ENCODE results near the gene BTN2A1. TPM values are rescaled to one million over a fixed set of nuclear protein-coding genes. Genes with fewer than 3 reads are reported as not detected.
"Not testable (repeated sequence)": the region's sequence is repeated elsewhere in the genome, so short reads cannot be mapped to it uniquely, and the experiment has no call there.

Gene BTN2A1
- total RNA-seq, 1 experiment from 2014 or later: 13.1 TPM

GRCh38 chr6:26507658-26508057 is 49.9 kb downstream of the BTN2A1 start:
- TF ChIP-seq EZH2phosphoT487 (IDR thresholded peaks at IDR 0.05; ENCODE audit: borderline replicate concordance, low read length) (no peak), CTCF (conservative IDR thresholded peaks at IDR 0.05; ENCODE audit: low read depth, low read length) (no peak)
- no peak overlapping the region for H2AFZ ChIP-seq (ENCODE audit: low read length)
- DNase-seq (no peak), ATAC-seq (no peak)
- no peak overlapping the region for H3K9ac ChIP-seq (ENCODE audit: low read length)
- H4K20me1 ChIP-seq (ENCODE audit: low read length): no peaks in the 10 kb centered on the region
- ChIA-PET POLR2A (ENCODE audit: unreplicated experiment) (no interaction called here), CTCF (no interaction called here)
- H3K9me2 ChIP-seq (replicated peaks; ENCODE audit: low read length): no peaks in the 10 kb centered on the region
- no peaks in the 10 kb centered on the region for H3K36me3 ChIP-seq (ENCODE audit: low read depth, low read length)
- intact Hi-C loops (cut with micrococcal nuclease): no loop called here
- no peaks in the 10 kb centered on the region for H3K79me2 ChIP-seq (ENCODE audit: low read length)
- H3K27me3 ChIP-seq (ENCODE audit: low read length): no peaks in the 10 kb centered on the region
- no peaks in the 10 kb centered on the region for H3K9me3 ChIP-seq (ENCODE audit: low read length)
- no TSS peak for BruUV-seq (replicated peaks)
- no peak overlapping the region for H3K4me3 ChIP-seq (ENCODE audit: low read length)
- no peak overlapping the region for H3K27ac ChIP-seq (ENCODE audit: low read length)
- H3K4me1 ChIP-seq (ENCODE audit: insufficient read depth, low read length): no peaks in the 10 kb centered on the region
- H3K4me2 ChIP-seq (ENCODE audit: low read length): no peak overlapping the region
- H3F3A ChIP-seq (ENCODE audit: low read length, unreplicated experiment): no peaks in the 10 kb centered on the region

DNA sequence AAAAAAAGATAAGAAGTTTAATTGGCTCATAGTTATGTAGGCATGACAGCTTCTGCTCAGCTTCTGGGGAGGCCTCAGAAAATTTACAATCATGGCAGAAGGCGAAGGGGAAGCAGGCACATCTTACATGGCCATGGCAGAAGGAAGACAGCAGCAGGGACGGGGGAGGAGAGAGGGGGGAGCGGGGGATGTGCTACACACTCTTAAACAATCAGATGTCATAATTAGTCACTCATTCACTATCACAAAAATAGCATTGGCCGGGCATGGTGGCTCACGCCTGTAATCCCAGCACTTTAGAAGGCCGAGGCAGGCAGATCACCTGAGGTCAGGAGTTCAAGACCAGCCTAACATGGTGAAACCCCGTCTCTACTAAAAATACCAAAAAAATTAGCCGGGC is 53.3 kb downstream of the BTN2A1 start:
- not testable (repeated sequence) for H3K4me3 ChIP-seq (ENCODE audit: low read length)
- BruUV-seq (replicated peaks): TSS peak; percentile 96

GRCh38 chr6:26514984-26515383 is 57.2 kb downstream of the BTN2A1 start:
- H3K36me3 ChIP-seq (ENCODE audit: low read depth, low read length): no peaks in the 10 kb centered on the region
- no peaks in the 10 kb centered on the region for H3K27me3 ChIP-seq (ENCODE audit: low read length)
- DNase-seq: no peak
- no peaks in the 10 kb centered on the region for H4K20me1 ChIP-seq (ENCODE audit: low read length)
- H3K9me2 ChIP-seq (replicated peaks; ENCODE audit: low read length): no peaks in the 10 kb centered on the region
- H3F3A ChIP-seq (ENCODE audit: low read length, unreplicated experiment): no peaks in the 10 kb centered on the region
- no peak for ATAC-seq
- no peaks in the 10 kb centered on the region for H3K9me3 ChIP-seq (ENCODE audit: low read length)
- H2AFZ ChIP-seq (ENCODE audit: low read length): peak overlapping the region; percentile 5; the same call in 1 of the 2 replicates
- no peak overlapping the region for H3K4me3 ChIP-seq (ENCODE audit: low read length)
- H3K4me2 ChIP-seq (ENCODE audit: low read length): no peak overlapping the region
- no peak overlapping the region for H3K27ac ChIP-seq (ENCODE audit: low read length)
- H3K4me1 ChIP-seq (ENCODE audit: insufficient read depth, low read length): peaks cover under 1% of the 10 kb centered on the region; the same call in 1 of the 2 replicates
- intact Hi-C loops (cut with micrococcal nuclease): no loop called here
- BruUV-seq (replicated peaks): no TSS peak
- no peak overlapping the region for H3K9ac ChIP-seq (ENCODE audit: low read length)
- CTCF ChIA-PET: no interaction called here
- no peaks in the 10 kb centered on the region for H3K79me2 ChIP-seq (ENCODE audit: low read length)
- POLR2A ChIA-PET (ENCODE audit: unreplicated experiment): no interaction called here
- TF ChIP-seq CTCF (conservative IDR thresholded peaks at IDR 0.05; ENCODE audit: low read depth, low read length) (no peak), EZH2phosphoT487 (IDR thresholded peaks at IDR 0.05; ENCODE audit: borderline replicate concordance, low read length) (no peak), EZH2 (IDR thresholded peaks at IDR 0.05; ENCODE audit: low read length, unreplicated experiment) (no peak)

More for the DNA sequence above, 53.3 kb downstream of the BTN2A1 start:
- H3K9me2 ChIP-seq (replicated peaks; ENCODE audit: low read length); H3K4me1 ChIP-seq (ENCODE audit: insufficient read depth, low read length); H4K20me1 ChIP-seq (ENCODE audit: low read length); CTCF ChIA-PET; H3F3A ChIP-seq (ENCODE audit: low read length, unreplicated experiment); POLR2A ChIA-PET (ENCODE audit: unreplicated experiment); intact Hi-C loops (cut with micrococcal nuclease); H3K9ac ChIP-seq (ENCODE audit: low read length); H2AFZ ChIP-seq (ENCODE audit: low read length); H3K4me2 ChIP-seq (ENCODE audit: low read length); H3K27ac ChIP-seq (ENCODE audit: low read length); H3K9me3 ChIP-seq (ENCODE audit: low read length); H3K79me2 ChIP-seq (ENCODE audit: low read length); H3K36me3 ChIP-seq (ENCODE audit: low read depth, low read length); H3K27me3 ChIP-seq (ENCODE audit: low read length): not testable (repeated sequence)
- DNase-seq: peak; percentile 44
- ATAC-seq: peak; percentile 69
